GM19324 (cell line): ENCODE data around the gene MRPL23.

Experiments
- ATAC-seq: cut with Tn5 transposase; IDR thresholded peaks from one replicate; pipeline ENCODE4 v1.9.1; 2021; ENCODE audit warnings: mild to moderate bottlenecking, moderate library complexity; ENCODE audit not compliant: unreplicated experiment, low FRiP score

MRPL23 gene

GRCh38 chr11:1988174-1988573 is 41.0 kb downstream of the MRPL23 start:
- no peak for ATAC-seq

GRCh38 chr11:1988667-1989317 is 41.7 kb downstream of the MRPL23 start:
- no peak for ATAC-seq

GRCh38 chr11:1989953-1990352 is 42.8 kb downstream of the MRPL23 start:
- ATAC-seq: no peak

GRCh38 chr11:1990872-1991578 is 43.9 kb downstream of the MRPL23 start:
- ATAC-seq: no peak

GRCh38 chr11:1992111-1992510 is 45.0 kb downstream of the MRPL23 start:
- no peak for ATAC-seq

- ATAC-seq: no peak
Measured at GRCh38 chr11:1994121-1994520, 47.0 kb downstream of the MRPL23 start.

GRCh38 chr11:1997755-1998154 is 50.6 kb downstream of the MRPL23 start, which contains the start of gene H19:
TSS of gene H19 (minus strand) at chr11:1997842.
- no peak for ATAC-seq

- ATAC-seq: no peak
Measured at GRCh38 chr11:1998290-1998689, 51.2 kb downstream of the MRPL23 start.

DNA sequence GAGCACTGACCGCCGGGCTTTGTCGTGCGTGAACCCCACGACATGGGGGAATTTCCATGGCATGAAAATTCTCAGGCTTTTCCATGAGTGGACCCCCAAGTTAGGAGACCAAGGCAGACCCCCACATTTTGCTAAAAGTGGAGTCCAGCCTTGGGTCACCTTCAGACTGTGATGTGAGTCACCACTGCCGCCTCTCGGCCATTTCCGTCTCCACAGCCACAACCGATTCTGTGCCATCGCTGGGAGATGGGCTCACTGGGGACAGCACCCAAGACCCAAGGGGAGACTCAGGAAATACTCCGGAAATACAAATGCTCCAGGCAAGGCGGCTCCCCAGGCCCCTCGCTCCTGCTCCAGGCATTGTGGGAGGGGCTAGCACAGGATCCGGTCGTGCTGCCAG is 51.7 kb downstream of the MRPL23 start:
- no peak for ATAC-seq

GRCh38 chr11:2002042-2002776 is 55.1 kb downstream of the MRPL23 start:
- no peak for ATAC-seq

DNA sequence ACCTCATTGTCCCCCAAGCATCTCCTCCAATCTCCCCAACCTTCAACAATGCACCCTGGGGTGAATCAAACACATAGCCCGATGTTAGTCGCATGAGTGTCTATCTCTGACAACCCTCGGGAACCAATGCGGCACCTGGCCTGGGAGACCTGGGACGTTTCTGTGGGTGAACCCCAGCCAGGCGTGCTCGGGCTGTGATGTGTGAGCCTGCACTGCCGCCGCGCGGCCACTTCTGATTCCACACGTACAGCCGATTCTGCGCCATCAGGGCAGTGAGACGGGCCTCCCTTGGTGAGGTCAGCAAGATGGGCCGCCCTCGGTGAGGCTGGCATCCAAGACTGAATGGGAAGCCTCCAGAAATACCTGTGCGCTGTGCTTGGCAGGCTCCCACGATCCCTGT is 55.7 kb downstream of the MRPL23 start:
- no peak for ATAC-seq

DNA sequence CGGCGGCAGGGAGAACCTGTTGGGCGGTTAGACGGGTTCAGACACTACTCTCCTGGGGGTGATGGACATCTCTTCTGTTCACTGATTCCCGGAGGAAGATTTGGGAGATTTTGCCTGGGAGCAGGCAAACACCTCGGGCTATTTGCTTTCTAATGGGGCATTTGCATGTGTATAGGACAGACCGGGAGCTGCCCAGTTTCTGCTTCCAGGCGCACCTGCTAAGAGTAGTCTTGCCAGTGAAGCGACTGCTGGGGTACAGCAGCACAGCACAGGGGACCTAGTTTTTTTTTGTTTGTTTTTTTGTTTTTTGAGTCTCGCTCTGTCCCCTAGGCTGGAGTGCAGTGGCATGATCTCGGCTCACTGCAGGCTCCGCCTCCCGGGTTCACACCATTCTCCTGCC is 57.3 kb downstream of the MRPL23 start:
- no peak for ATAC-seq
